Urothelium cell line (cell line): Measurements from ENCODE around the gene CSF1.
"Not testable (repeated sequence)": the region's sequence is repeated elsewhere in the genome, so short reads cannot be mapped to it uniquely, and the experiment has no call there.

ENCODE experiments used
- DNase-seq: peaks from one replicate; pipeline ENCODE4 v3.0.0; 2011; ENCODE audit warnings: low spot score, mixed read lengths
- FAIRE-seq: peaks from 2 replicates; lab custom pipeline; 2011; peaks lifted over from hg19 to GRCh38; lab: Jason Lieb, UNC

The CSF1 gene

GRCh38 chr1:109932679-109933078 lies 22.0 kb downstream of the CSF1 start:
- FAIRE-seq (no peak), DNase-seq (no peak)

- FAIRE-seq (no peak), DNase-seq (no peak)
Measured at GRCh38 chr1:109933856-109934711, 23.4 kb downstream of the CSF1 start.

GRCh38 chr1:109935451-109935900 lies 24.8 kb downstream of the CSF1 start:
- DNase-seq = no peak
- FAIRE-seq = no peak

- FAIRE-seq = no peak
- no peak for DNase-seq
Measured at GRCh38 chr1:109937738-109938137, 27.1 kb downstream of the CSF1 start.

- DNase-seq (no peak), FAIRE-seq (no peak)
Measured at GRCh38 chr1:109938556-109938955, 27.9 kb downstream of the CSF1 start.

- FAIRE-seq = no peak
Measured at GRCh38 chr1:109942434-109942833, 31.8 kb downstream of the CSF1 start.

GRCh38 chr1:109944541-109944940 lies 33.9 kb downstream of the CSF1 start:
- FAIRE-seq = no peak

More at GRCh38 chr1:109942434-109942833, 31.8 kb downstream of the CSF1 start:
- DNase-seq = no peak

GRCh38 chr1:109946511-109946910 lies 35.9 kb downstream of the CSF1 start:
- FAIRE-seq (no peak), DNase-seq (no peak)

More at GRCh38 chr1:109944541-109944940, 33.9 kb downstream of the CSF1 start:
- no peak for DNase-seq

GRCh38 chr1:109947582-109948284 lies 37.1 kb downstream of the CSF1 start:
- DNase-seq (no peak), FAIRE-seq (no peak)

- FAIRE-seq (no peak), DNase-seq (no peak)
Measured at GRCh38 chr1:109948285-109948630, 37.6 kb downstream of the CSF1 start.

GRCh38 chr1:109950038-109950437 lies 39.4 kb downstream of the CSF1 start:
- no peak for DNase-seq
- FAIRE-seq = no peak

GRCh38 chr1:109950509-109950908 lies 39.9 kb downstream of the CSF1 start:
- DNase-seq (no peak), FAIRE-seq (no peak)

GRCh38 chr1:109951501-109951900 lies 40.9 kb downstream of the CSF1 start:
- not testable (repeated sequence) for FAIRE-seq, DNase-seq

- FAIRE-seq = no peak
- DNase-seq = no peak
Measured at GRCh38 chr1:109954041-109954512, 43.4 kb downstream of the CSF1 start.

GRCh38 chr1:109959632-109959973 lies 49.0 kb downstream of the CSF1 start:
- DNase-seq (no peak), FAIRE-seq (peak; percentile 55)

- FAIRE-seq (peak; percentile 5), DNase-seq (peak; percentile 75)
Measured at GRCh38 chr1:109959974-109960744, 49.5 kb downstream of the CSF1 start.

- DNase-seq = no peak
- no peak for FAIRE-seq
Measured at GRCh38 chr1:109960745-109961094, 50.1 kb downstream of the CSF1 start.

GRCh38 chr1:109963864-109964263 lies 53.2 kb downstream of the CSF1 start:
- FAIRE-seq = no peak
- no peak for DNase-seq

- FAIRE-seq = no peak
Measured at GRCh38 chr1:109969146-109969829, 58.6 kb downstream of the CSF1 start.

GRCh38 chr1:109969907-109970306 lies 59.3 kb downstream of the CSF1 start:
- DNase-seq = no peak
- no peak for FAIRE-seq

More at GRCh38 chr1:109969146-109969829, 58.6 kb downstream of the CSF1 start:
- no peak for DNase-seq

- FAIRE-seq = no peak
Measured at GRCh38 chr1:109971559-109971958, 60.9 kb downstream of the CSF1 start.

More at GRCh38 chr1:109971559-109971958, 60.9 kb downstream of the CSF1 start:
- no peak for DNase-seq
